ENCODE results near the gene ADGRV1.

Gene ADGRV1

GRCh38 chr5:90741022-90741564, 182.5 kb downstream of the ADGRV1 start:
- H3K4me3 ChIP-seq (ENCODE audit: low read depth in 1 of 2, low read length in 2 of 2): no peak overlapping the region
- no peak overlapping the region for H3K9ac ChIP-seq (ENCODE audit: low read depth, low read length)
- no peaks in the 10 kb centered on the region for H3K27me3 ChIP-seq (ENCODE audit: insufficient read depth, low read length, poor library complexity)
- no peaks in the 10 kb centered on the region for H3K4me1 ChIP-seq (ENCODE audit: insufficient read depth, low read length)
- no peak overlapping the region for H3K27ac ChIP-seq (ENCODE audit: low read length)
- H4K20me1 ChIP-seq (ENCODE audit: insufficient read depth, low read length): no peaks in the 10 kb centered on the region
- no peaks in the 10 kb centered on the region for H3K36me3 ChIP-seq (ENCODE audit: insufficient read depth, low read length)
- DNase-seq: no peak
- ATAC-seq (ENCODE audit: insufficient read depth, low read depth): no peak
- H3K9me3 ChIP-seq (ENCODE audit: insufficient read depth, low read length, severe bottlenecking): no peaks in the 10 kb centered on the region
- H2AFZ ChIP-seq (ENCODE audit: low read depth, low read length): no peak overlapping the region
- TF ChIP-seq CTCF (IDR thresholded peaks at IDR 0.05; ENCODE audit: borderline replicate concordance, extremely low read depth, low read length, poor library complexity, severe bottlenecking): no peak
- TF ChIP-seq EZH2 (IDR thresholded peaks at IDR 0.05; ENCODE audit: borderline replicate concordance, low read depth, low read length, severe bottlenecking): no peak
- H3K4me2 ChIP-seq (ENCODE audit: insufficient read depth, low read length): no peak overlapping the region
- H3K79me2 ChIP-seq (ENCODE audit: insufficient read depth, low read length): no peaks in the 10 kb centered on the region

GRCh38 chr5:90746119-90746518, 187.5 kb downstream of the ADGRV1 start:
- Histone ChIP-seq H3K4me3 (ENCODE audit: low read depth in 1 of 2, low read length in 2 of 2) (no peak overlapping the region), H3K27me3 (ENCODE audit: insufficient read depth, low read length, poor library complexity) (no peaks in the 10 kb centered on the region), H3K4me1 (ENCODE audit: insufficient read depth, low read length) (no peaks in the 10 kb centered on the region), H2AFZ (ENCODE audit: low read depth, low read length) (no peak overlapping the region), H3K27ac (ENCODE audit: low read length) (no peak overlapping the region), H3K36me3 (ENCODE audit: insufficient read depth, low read length) (no peaks in the 10 kb centered on the region), H3K9ac (ENCODE audit: low read depth, low read length) (no peak overlapping the region), H3K79me2 (ENCODE audit: insufficient read depth, low read length) (no peaks in the 10 kb centered on the region), H4K20me1 (ENCODE audit: insufficient read depth, low read length) (no peaks in the 10 kb centered on the region), H3K4me2 (ENCODE audit: insufficient read depth, low read length) (no peak overlapping the region), H3K9me3 (ENCODE audit: insufficient read depth, low read length, severe bottlenecking) (no peaks in the 10 kb centered on the region)
- DNase-seq (no peak), ATAC-seq (ENCODE audit: insufficient read depth, low read depth) (no peak)
- TF ChIP-seq EZH2 (IDR thresholded peaks at IDR 0.05; ENCODE audit: borderline replicate concordance, low read depth, low read length, severe bottlenecking) (no peak), CTCF (IDR thresholded peaks at IDR 0.05; ENCODE audit: borderline replicate concordance, extremely low read depth, low read length, poor library complexity, severe bottlenecking) (no peak)

- no peaks in the 10 kb centered on the region for H4K20me1 ChIP-seq (ENCODE audit: insufficient read depth, low read length)
- TF ChIP-seq CTCF (IDR thresholded peaks at IDR 0.05; ENCODE audit: borderline replicate concordance, extremely low read depth, low read length, poor library complexity, severe bottlenecking): no peak
- no peak for TF ChIP-seq EZH2 (IDR thresholded peaks at IDR 0.05; ENCODE audit: borderline replicate concordance, low read depth, low read length, severe bottlenecking)
- H3K27ac ChIP-seq (ENCODE audit: low read length): no peak overlapping the region
- H3K79me2 ChIP-seq (ENCODE audit: insufficient read depth, low read length): no peaks in the 10 kb centered on the region
- no peak overlapping the region for H3K9ac ChIP-seq (ENCODE audit: low read depth, low read length)
- no peaks in the 10 kb centered on the region for H3K36me3 ChIP-seq (ENCODE audit: insufficient read depth, low read length)
- H3K4me3 ChIP-seq (ENCODE audit: low read depth in 1 of 2, low read length in 2 of 2): no peak overlapping the region
- no peaks in the 10 kb centered on the region for H3K9me3 ChIP-seq (ENCODE audit: insufficient read depth, low read length, severe bottlenecking)
- no peaks in the 10 kb centered on the region for H3K27me3 ChIP-seq (ENCODE audit: insufficient read depth, low read length, poor library complexity)
- no peak overlapping the region for H3K4me2 ChIP-seq (ENCODE audit: insufficient read depth, low read length)
- no peak overlapping the region for H2AFZ ChIP-seq (ENCODE audit: low read depth, low read length)
- ATAC-seq (ENCODE audit: insufficient read depth, low read depth) (no peak), DNase-seq (no peak)
- no peaks in the 10 kb centered on the region for H3K4me1 ChIP-seq (ENCODE audit: insufficient read depth, low read length)
Measured at GRCh38 chr5:90747175-90747574, 188.6 kb downstream of the ADGRV1 start.

DNA sequence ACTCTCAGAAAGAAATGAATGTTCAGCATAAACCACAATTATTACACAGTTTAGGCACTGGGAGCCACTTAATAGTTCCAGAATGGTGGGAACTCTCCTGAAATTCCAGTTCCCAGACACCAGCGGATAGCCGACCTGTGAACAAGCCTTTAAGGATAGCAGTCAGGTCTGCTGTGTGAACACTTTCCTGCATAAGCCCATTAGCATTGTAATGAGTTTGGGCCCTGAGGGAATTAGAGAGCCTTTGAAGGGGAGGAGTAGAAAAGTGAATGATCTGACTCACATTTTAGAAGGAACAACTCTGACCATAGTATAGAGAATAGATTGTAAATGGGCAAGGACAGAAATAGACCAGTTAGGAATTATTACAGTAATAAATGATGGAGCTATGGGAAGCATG, 189.1 kb downstream of the ADGRV1 start:
- H2AFZ ChIP-seq (ENCODE audit: low read depth, low read length): no peak overlapping the region
- no peaks in the 10 kb centered on the region for H3K36me3 ChIP-seq (ENCODE audit: insufficient read depth, low read length)
- ATAC-seq (ENCODE audit: insufficient read depth, low read depth) (no peak), DNase-seq (no peak)
- TF ChIP-seq CTCF (IDR thresholded peaks at IDR 0.05; ENCODE audit: borderline replicate concordance, extremely low read depth, low read length, poor library complexity, severe bottlenecking): no peak
- TF ChIP-seq EZH2 (IDR thresholded peaks at IDR 0.05; ENCODE audit: borderline replicate concordance, low read depth, low read length, severe bottlenecking): no peak
- H3K9ac ChIP-seq (ENCODE audit: low read depth, low read length): no peak overlapping the region
- no peak overlapping the region for H3K27ac ChIP-seq (ENCODE audit: low read length)
- H3K4me3 ChIP-seq (ENCODE audit: low read depth in 1 of 2, low read length in 2 of 2): no peak overlapping the region
- H3K79me2 ChIP-seq (ENCODE audit: insufficient read depth, low read length): no peaks in the 10 kb centered on the region
- no peak overlapping the region for H3K4me2 ChIP-seq (ENCODE audit: insufficient read depth, low read length)
- H4K20me1 ChIP-seq (ENCODE audit: insufficient read depth, low read length): no peaks in the 10 kb centered on the region
- no peaks in the 10 kb centered on the region for H3K4me1 ChIP-seq (ENCODE audit: insufficient read depth, low read length)
- H3K9me3 ChIP-seq (ENCODE audit: insufficient read depth, low read length, severe bottlenecking): no peaks in the 10 kb centered on the region
- H3K27me3 ChIP-seq (ENCODE audit: insufficient read depth, low read length, poor library complexity): no peaks in the 10 kb centered on the region

Measured in DND-41 (cell line).